Adipose tissue (tissue), 3 donors: Measurements from ENCODE around the gene ADIPOR2. TPM values are rescaled to one million over a fixed set of nuclear protein-coding genes. Genes with fewer than 3 reads are reported as not detected.
"Not testable (repeated sequence)": the region's sequence is repeated elsewhere in the genome, so short reads cannot be mapped to it uniquely, and the experiment has no call there.

Experiments
- H3K27ac ChIP-seq: one replicate; pipeline ENCODE4 v1.5.1; 2013; ENCODE audit warnings: low read depth, low read length
- WGBS, 3 donors: extraction: QIAGEN DNeasy Blood & Tissue Kit; methylation state at CpG; one replicate each; pipeline ENCODE4 v1.1.7; 2013; 5-methylcytosine and 5-hydroxymethylcytosine counted together
- polyA plus RNA-seq, 3 donors: library from polyadenylated mRNA; stranded (reverse); fragments of 200-250 nt; gene quantifications; one replicate each; pipeline ENCODE4 v1.2.3, GENCODE V29; 2013
- donor health status: healthy with polysubstance abuse.
- donor health status: Bipolar disorder and iron deficiency.
- donor health status: healthy.

ADIPOR2 gene
- polyA plus RNA-seq, 3 donors = 26.7 to 125 (median 40.2) TPM

DNA sequence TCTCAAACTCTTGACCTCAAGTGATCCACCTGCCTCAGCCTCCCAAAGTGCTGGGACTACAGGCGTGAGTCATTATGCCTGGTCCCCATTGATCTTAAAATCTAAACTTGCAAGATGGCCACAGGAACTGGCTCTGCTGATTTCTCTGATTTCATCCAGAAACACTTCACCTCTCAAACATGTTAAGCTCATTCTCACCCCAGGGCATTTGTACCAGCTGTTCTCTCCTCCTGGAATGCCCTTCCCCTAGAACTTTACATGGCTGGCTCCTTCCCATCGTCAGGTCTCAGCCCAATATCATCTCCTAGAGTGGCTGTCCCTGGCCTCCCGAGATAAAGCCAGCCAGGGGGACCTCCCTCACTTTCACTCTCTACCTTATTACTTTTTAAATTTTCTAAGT is 124.2 kb downstream of the ADIPOR2 start:
- H3K27ac ChIP-seq = no peak overlapping the region
- 67 to 88% (median 79%) methylated on average over 3 of the region's 3 CpGs for WGBS, 3 donors

DNA sequence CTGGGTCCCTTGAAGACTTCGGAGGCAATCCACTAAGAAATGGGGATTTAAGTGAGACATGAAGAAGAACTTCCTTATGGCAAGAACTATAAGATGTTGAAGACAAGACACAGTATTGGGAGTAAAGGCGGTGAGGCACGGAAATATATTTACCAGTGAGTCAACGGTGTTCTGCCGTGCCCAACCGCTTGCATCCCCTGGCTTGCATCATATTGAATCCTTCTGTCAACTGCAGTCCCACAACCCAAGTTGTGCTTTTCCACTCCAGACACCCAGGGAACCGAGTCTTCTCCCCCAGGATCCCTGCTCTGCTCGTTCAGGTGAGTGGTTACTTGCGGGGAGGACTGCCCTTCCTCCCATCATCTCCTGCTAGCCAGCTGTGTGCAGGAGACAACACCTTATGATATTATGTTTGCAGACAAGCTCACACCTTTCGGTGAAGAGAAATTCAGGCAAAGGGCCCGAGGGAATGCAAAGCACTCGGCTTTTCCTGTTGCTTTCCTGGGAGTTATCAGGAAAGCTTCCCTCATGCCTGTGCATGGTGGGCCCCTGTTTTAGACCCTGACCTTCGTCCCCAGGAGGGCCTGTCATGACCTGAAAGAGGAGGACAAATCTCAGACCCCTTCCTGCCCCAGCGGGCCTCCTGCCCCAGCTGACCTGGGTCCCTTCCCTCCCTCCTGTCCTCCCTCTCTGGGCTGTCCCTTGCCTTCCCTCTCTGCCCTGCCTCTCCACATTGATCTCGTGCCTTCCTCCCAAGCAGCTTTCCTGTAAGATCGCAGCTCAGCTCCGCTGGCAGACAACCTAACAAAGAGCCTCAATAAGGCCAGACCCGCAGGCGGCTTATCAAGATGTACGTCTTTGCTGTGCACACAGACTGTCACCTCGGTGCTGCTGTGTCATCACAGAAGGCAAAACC is 125.2 kb downstream of the ADIPOR2 start:
- WGBS, 3 donors = 36 to 72% (median 68%) methylated on average over 21 of the region's 21 CpGs
- H3K27ac ChIP-seq = no peak overlapping the region

DNA sequence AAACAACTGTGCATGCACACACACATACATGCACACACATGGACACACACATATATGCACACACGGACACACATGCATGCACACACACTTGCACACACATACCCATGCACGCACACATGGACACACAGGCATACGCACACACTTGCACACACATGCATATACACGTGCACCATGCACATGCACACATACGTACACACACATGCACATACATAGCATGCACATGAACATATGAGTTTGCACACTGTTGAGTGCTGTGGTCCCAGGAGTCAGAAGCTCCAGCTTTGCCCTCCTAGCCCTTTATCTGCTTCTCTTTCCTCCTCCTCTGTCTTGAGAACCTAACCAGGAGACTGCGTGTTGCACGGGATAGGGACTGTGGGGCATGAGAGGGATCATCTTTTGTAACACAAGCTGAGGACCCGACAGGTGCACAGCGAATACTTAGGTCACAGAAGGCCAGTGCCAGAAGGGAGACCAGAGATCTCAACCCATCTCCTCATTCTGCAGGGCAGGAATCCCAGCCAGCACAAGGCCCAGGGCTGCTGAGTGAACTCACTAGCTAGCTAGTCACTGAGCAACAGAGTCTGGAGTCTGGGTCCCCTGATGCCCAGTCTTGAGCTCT is 126.0 kb downstream of the ADIPOR2 start:
- H3K27ac ChIP-seq = no peak overlapping the region
- WGBS, 3 donors = 89 to 97% (median 95%) methylated on average over 9 of the region's 9 CpGs

DNA sequence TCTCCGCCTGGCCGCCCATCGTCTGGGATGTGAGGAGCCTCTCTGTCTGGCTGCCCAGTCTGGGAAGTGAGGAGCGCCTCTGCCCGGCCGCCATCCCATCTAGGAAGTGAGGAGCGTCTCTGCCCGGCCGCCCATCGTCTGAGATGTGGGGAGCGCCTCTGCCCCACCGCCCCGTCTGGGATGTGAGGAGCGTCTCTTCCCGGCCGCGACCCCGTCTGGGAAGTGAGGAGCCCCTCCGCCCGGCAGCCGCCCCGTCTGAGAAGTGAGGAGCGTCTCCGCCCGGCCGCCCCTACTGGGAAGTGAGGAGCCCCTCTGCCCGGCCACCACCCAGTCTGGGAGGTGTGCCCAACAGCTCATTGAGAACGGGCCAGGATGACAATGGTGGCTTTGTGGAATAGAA is 127.1 kb downstream of the ADIPOR2 start:
- WGBS, 3 donors = 87 to 92% (median 92%) methylated on average over 15 to 28 of the region's 28 CpGs
- H3K27ac ChIP-seq = not testable (repeated sequence)

DNA sequence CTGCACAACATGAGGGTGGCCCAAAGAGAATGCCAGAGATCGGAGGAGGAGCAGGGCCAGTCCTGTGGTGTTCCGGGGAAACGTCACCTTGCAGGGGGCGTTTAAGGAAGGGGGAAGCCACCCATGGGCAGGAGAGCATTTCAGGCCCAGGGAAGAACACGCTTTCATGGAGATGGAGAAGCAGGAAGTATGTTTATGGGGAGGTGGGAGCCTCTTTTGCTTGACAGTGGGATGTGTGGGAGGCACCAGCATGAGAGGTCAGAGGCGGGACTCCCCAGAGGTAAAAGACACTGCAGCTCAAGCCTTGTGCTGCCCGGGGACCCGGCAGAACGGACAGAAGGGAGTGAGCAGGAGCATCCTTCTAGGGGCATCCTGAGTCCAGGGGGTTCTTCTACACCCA is 128.2 kb downstream of the ADIPOR2 start:
- no peak overlapping the region for H3K27ac ChIP-seq
- 52 to 72% (median 69%) methylated on average over 9 of the region's 9 CpGs for WGBS, 3 donors

DNA sequence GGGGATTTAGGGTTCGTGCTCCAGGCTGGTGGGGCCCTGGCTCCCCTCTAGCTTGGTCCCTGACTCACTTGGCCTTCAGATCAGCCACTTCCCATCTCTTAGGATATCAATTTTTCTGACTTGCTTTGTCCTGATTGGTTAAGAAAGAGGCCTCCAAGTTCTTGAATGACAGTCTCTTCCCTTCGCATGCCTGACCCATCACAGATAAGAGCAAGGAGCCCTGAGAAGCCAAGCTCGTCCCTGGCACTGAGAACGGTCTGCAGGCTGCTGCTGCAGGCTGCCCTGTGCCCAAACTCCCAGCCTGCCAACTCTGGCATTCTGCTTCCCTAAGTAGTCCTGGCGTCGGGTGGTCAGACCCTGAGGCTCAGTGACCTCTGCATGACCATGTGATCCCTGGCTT is 128.7 kb downstream of the ADIPOR2 start:
- no peak overlapping the region for H3K27ac ChIP-seq
- 37 to 57% (median 47%) methylated on average over 6 of the region's 6 CpGs for WGBS, 3 donors

DNA sequence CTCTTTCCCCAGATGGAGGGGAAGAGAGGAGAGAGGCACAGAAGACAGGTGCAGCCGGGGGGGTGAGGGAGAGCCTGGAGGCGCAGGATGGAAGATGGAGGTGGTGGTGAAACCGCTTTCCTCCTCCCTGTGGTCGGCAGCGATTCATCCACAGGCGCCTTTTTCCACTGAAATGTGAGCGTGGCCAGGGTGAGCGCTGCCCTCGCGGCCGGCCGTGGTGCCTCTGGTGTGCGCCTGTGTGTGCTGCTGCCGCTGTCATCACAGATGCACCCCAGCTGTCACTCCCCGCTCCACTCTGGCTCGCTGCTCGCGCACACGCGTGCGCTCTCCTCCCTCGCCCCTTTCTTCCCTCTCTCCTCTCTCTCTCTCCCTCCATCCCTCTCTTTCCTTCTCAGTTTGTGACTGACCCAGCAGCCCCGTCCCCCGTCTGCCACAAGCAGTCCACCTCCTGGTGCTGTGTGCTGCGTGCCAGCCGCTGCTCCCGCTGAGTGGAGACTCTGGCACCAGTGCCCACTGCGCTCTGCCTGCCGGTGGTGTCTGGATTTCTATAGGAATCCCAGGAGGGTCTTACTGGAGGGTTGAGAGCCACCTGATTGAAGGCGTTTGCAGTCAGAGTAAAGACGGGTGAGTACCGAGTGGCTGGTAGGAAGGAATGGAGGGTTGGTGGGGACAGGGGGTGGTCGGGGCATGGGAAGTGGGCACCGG is 129.5 kb downstream of the ADIPOR2 start, which contains the start of gene LRTM2:
Gene LRTM2 (plus strand): TSS at position 375 of the 705 bp plus-strand sequence. CDS start 7,584 bp downstream, outside the sequence.
- WGBS, 3 donors = 11 to 17% (median 15%) methylated on average over 29 to 34 of the region's 34 CpGs
- no peak within 1 kb of the TSS for H3K27ac ChIP-seq

DNA sequence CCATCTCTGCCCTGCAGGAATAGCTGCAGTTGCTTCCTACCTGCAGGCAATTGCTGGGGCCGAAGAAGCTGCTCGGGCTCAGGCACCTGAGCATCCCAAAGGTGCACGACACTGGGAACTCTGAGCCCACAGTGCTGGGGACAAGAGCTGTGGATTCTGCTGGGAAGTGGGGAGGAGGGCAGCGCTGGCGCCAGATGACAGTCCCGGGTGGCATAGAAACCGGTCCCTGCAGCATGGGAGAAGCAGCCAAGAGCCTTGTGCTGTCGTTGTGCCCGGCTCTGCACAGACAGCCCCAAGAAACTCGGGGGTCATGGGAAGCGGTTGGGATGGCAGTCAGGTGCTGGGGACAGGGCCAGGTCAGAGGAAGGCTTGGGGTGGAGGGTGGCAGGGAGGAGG is 130.0 kb downstream of the ADIPOR2 start:
- H3K27ac ChIP-seq = no peak overlapping the region
- WGBS, 3 donors = 67 to 80% (median 73%) methylated on average over 11 of the region's 11 CpGs

DNA sequence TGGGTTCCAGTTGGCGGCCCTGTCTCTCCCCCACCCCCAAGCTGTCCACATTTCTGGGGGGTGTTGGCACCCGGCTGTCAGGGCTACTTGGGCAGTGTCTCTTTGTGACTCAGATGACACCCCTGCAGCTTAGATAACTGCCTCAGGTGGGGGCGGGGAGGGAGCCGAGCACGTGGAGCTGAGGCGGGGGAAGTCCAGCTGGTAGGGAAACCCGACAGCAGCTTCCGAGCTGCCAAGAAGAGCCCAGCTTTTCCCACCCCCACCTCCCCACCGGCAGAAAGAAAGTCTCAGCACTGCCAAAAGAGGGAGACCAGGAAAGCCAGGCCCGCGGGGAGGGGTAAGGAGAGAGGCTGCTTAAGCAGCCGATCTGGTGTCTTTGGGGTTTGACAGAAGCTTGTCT is 130.9 kb downstream of the ADIPOR2 start:
- H3K27ac ChIP-seq = no peak overlapping the region
- 22 to 30% (median 24%) methylated on average over 12 of the region's 12 CpGs for WGBS, 3 donors

DNA sequence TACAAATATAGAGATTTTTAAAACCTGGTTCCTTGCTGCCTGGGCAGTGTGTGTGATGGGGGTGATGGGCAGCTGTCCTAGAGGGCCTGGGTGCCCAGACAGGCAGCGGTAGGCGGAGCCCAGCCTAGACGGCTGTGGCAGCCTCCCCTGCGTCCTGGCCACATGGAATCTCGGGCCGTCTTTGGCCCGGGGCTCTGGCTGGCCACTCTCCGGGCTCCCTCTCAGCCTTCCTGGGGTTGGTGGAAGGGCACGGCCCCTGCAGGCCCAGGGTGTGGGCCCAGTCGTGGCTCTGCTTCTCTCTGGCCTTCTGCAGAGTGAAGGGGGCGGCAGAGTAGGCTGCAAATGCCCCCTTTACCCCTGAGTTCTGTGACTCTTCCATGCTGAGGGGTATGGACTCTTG is 131.8 kb downstream of the ADIPOR2 start:
- no peak overlapping the region for H3K27ac ChIP-seq
- whole genome bisulfite sequencing, 3 donors = 65 to 73% (median 73%) methylated on average over 11 of the region's 11 CpGs

DNA sequence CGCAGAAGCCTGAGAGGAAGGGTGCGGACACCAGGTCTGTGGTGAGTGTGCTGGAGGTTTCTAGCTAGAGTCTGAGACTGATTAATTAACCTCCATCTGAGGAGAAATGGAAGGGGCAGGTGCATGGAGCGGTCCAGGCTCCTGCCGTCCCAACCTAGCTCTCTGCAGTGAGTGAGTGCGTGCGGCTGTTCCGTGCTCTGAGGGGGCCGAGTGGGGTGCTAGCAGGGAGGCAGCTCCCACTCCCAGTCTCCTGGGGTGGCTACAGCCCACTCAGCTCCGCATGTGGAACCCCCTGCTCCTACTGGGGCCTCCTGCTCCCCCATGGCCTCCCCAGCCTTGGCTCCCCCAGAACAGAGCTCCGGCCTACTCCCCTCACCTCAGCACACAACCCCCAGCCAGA is 132.4 kb downstream of the ADIPOR2 start:
- WGBS, 3 donors = 92 to 95% (median 93%) methylated on average over 10 of the region's 10 CpGs
- H3K27ac ChIP-seq = no peak overlapping the region

DNA sequence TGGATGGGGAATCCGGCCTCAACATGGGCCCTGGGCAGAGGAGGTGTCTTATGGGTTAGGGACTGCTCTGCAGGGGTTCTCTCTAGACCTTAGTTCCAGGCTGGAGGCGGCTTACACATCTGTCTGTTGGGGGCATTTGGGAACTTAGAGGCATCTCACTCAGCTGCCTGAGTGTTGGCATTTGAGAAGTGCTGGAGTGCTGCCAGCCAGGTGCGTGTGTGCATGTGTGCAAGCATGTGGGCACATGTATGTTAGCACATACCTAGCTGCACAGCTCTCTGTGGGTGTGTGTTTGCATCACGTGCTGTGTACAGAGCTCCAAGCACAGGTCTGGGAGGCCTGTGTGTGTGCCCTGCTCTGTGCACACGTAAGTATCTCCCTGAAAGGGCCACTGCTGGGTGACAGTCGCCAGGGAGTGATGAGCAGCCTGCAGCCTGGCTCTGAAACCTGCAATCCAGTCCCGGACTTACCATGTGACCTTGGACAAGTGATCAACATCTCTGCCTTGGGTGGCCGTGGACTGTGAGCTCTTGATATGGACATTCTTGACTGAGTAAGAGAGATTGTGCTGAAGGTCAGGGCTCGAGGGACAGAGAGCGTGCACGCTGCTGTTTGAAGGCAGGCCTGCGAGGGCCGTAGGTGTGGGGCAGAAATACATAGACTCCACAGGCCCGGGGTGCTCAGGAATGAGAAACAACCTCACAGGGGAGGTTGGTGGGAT is 134.7 kb downstream of the ADIPOR2 start:
- H3K27ac ChIP-seq = no peak overlapping the region
- WGBS, 3 donors = 54 to 85% (median 83%) methylated on average over 14 of the region's 14 CpGs

DNA sequence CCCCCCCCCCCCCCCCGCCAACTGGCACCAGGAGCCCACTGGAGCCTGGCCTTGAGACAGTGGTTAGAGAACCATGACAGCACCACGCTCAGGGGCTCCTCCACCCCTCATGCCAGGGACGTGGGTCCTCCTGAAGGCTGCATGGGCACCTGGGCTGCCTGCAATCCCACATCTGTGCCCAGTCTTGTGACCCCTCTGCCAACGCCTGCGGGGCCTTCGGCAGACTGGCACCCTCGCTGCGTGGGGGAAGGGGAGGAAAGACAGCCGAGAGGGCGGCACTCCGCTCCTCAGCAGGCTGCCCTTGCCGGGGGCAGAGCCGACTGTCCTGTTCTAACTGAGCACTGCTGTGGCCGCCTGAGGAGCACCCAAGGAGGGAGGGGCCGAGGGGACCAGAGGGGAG is 135.5 kb downstream of the ADIPOR2 start:
- WGBS, 3 donors = 69 to 82% (median 75%) methylated on average over 13 to 15 of the region's 15 CpGs
- H3K27ac ChIP-seq = no peak overlapping the region

DNA sequence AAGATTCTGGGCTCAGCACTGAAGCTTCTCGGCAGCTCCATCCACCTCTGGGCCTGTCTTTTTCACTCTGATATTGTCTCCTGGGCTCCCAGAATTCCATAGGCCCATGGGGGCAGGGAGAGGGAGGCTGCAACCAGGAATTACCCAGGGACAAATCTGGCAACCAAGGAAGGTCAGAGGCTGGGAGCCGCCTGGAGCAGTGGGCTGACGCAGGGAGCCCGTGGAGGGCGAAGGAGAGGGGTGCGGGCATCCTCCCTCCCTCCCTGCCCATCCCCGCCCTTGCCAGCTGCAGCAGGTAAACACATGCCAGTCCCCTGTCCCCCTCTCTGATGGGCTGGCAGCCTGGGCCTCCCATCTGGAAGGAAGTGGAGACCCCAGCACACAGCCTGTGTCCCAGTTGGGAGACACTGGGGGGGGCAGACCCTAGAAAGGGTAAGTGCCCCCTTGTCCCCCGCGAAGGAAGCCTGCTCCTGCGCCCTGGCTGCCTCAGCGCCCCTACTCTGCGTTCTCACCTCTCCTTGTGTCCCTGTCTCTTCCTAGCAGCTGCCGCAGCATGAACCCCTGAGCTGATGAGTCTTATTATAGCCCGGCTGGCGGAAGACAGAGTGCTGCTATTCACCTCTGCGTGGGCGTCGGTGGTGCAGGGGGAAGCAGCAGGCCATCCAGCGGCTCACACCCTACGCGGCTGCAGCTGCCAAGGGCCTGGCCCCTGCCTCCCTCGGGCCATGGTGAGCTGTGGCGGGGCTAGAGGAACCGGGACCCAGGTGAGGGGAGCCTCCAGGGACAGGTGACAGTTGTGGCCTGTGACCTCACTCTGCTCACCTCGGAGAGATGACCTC is 136.2 kb downstream of the ADIPOR2 start:
- H3K27ac ChIP-seq = no peak overlapping the region
- WGBS, 3 donors = 61 to 72% (median 69%) methylated on average over 21 to 25 of the region's 25 CpGs

DNA sequence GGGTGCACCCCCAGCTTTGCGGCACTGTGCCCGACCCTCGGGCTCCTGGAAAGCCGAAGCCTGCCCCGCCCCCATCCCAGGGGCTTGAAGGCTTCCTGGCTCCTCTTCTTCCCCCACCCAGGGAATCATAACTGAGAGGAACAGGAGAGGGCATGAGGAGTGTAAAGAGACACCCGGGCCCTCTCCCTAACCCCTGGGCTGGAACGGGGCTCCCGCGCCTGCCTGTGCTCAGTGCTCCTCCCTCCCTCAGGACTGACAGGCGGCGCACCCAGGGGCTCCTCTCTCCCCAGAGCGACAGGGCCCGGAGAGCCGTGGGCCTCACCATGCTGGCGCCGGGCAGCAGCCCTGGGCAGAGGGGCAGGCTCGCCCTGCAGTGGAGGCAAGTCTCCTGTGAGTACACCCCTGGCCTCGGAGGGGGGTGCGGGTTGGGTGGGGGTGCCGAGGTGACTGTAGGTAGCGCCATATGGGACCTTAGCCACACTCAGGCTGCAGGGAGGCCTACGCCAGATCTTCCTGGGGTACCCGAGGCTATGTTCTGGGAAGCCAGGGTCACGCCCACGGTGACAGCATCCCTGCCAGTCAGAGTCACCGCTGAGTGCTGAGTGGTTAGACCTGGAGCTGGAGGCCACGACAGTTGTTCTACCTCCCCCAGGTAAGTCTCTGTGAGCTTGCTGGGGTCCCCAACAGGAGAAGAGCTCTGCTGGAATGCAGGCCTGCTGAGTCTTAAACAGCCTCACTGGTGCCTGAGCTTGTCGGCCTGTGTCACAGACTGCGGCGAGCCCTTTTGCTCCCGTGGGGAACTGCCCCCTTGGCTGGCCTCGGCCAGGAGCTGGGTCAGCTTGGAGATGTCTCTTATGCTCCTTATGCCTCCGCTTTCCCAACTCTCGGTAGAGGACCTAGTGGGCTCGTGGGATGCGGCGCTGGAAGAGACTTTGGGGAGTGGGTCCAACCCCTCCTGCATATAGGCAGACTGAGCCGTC is 137.2 kb downstream of the ADIPOR2 start:
- 81 to 86% (median 84%) methylated on average over 36 to 38 of the region's 38 CpGs for WGBS, 3 donors
- no peak overlapping the region for H3K27ac ChIP-seq

DNA sequence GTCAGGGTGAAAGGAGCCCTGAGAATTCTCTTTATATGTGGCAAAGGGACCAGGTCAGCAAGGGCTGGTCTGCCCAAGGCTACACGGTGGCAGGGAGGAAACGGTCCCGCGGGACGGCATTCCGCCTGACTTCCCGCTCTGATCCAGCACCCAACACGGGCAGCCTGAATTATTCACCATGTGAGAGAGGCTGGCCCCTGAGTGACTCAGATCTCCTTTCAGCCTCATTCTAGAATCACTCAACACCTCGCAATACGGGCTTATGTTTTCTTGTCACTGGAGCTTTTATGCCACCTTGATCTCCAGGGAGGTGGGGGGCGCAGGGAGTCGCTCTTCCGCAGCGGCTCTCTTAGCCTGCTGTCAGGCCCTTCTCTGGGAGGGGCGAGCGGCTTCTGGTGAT is 138.0 kb downstream of the ADIPOR2 start:
- H3K27ac ChIP-seq = no peak overlapping the region
- WGBS, 3 donors = 83 to 87% (median 86%) methylated on average over 16 of the region's 16 CpGs
